K562 (cell line): ENCODE data around the gene ABHD10. TPM values are rescaled to one million over a fixed set of nuclear protein-coding genes. Genes with fewer than 3 reads are reported as not detected.

Source experiments
- ATAC-seq: fragments of 200-7000 bp; cut with Tn5 transposase; 3 replicates; pipeline ENCODE4 v1.9.1; 2020; ENCODE audit warnings: moderate library complexity
- BruUV-seq: library from RNA; stranded (reverse); fragments of 400-500 nt; replicated peaks from 2 replicates; lab custom pipeline; 2021; lab: Mats Ljungman, UMichigan
- CTCF ChIA-PET: fragments of 300-600 bp; formaldehyde crosslinking; extraction: SDS; loops from one replicate; lab custom pipeline; 2021; ENCODE audit warnings: low intra/inter-chr PET ratio; lab: Yijun Ruan, JAX
- POLR2A ChIA-PET: fragments of 300-600, 350-650 bp; sonication (Branson Sonifier 250); formaldehyde crosslinking; extraction: SDS; loops from one replicate; lab custom pipeline; 2021; ENCODE audit warnings: antibody characterized with exemption, inconsistent platforms; lab: Yijun Ruan, JAX
- DNase-seq, 4 experiments: peaks; one replicate each; pipeline versions ENCODE4 v3.0.0 to v3.0.0-alpha.2; 2011 to 2018; ENCODE audit warnings: low spot score in 3 of 4, mixed read lengths in 3 of 4; ENCODE audit errors: extremely low read depth in 1 of 4
- FAIRE-seq: peaks from 2 replicates; lab custom pipeline; 2011; peaks lifted over from hg19 to GRCh38; lab: Jason Lieb, UNC
- H2AFZ ChIP-seq: 2 replicates; pipeline ENCODE4 v1.6.0; 2011; ENCODE audit warnings: low read depth, low read length, control low read depth, inconsistent platforms
- H3K27ac ChIP-seq: fragments of 200-600 bp; 3 replicates; pipeline ENCODE4 v1.8.0; 2011; ENCODE audit warnings: low read depth, mild to moderate bottlenecking, control low read depth, inconsistent platforms, low read length, moderate library complexity, mixed read lengths; ENCODE audit errors: extremely low read depth
- H3K27me3 ChIP-seq, 2 experiments: fragments of 300-600 bp in 1 of 2; 2 replicates in 1 of 2; 3 replicates in 1 of 2; pipeline versions ENCODE4 v1.6.0 to v1.8.0; 2011; ENCODE audit warnings: inconsistent platforms in 2 of 2, low read length in 2 of 2, mild to moderate bottlenecking in 1 of 2, mixed read lengths in 1 of 2, moderate library complexity in 1 of 2; ENCODE audit not compliant: control insufficient read depth in 2 of 2, insufficient read depth in 2 of 2
- H3K36me3 ChIP-seq: fragments of 300-600 bp; 3 replicates; pipeline ENCODE4 v1.8.0; 2011; ENCODE audit warnings: mild to moderate bottlenecking, low read length, inconsistent platforms; ENCODE audit not compliant: control insufficient read depth, insufficient read depth
- H3K4me1 ChIP-seq, 2 experiments: fragments of 200-600 bp in 1 of 2; replicated peaks in 1 of 2; 2 replicates in 1 of 2; 3 replicates in 1 of 2; pipeline versions ENCODE4 v1.5.1 to v1.8.0; 2011; ENCODE audit warnings: inconsistent platforms in 2 of 2, low read length in 2 of 2, mild to moderate bottlenecking in 1 of 2, mixed read lengths in 1 of 2, moderate library complexity in 1 of 2; ENCODE audit not compliant: control insufficient read depth in 2 of 2, insufficient read depth in 2 of 2
- H3K4me2 ChIP-seq: 2 replicates; pipeline ENCODE4 v1.6.1; 2011; ENCODE audit warnings: low read length, control low read depth, inconsistent platforms, mixed read lengths; ENCODE audit not compliant: insufficient read depth
- H3K4me3 ChIP-seq: fragments of 200-600 bp; sonication (generic), shearing (Covaris generic); 2 replicates; pipeline ENCODE4 v1.5.1; 2016; ENCODE audit warnings: control low read depth, inconsistent platforms
- H3K79me2 ChIP-seq: fragments of 200-600 bp; 3 replicates; pipeline ENCODE4 v1.8.0; 2011; ENCODE audit warnings: low read length, inconsistent platforms; ENCODE audit not compliant: control insufficient read depth, insufficient read depth
- H3K9ac ChIP-seq, 2 experiments: 2 replicates each; pipeline versions ENCODE4 v1.6.0 to v1.6.1; 2011; ENCODE audit warnings: low read depth in 2 of 2, low read length in 2 of 2, control low read depth in 1 of 2, inconsistent platforms in 1 of 2, mild to moderate bottlenecking in 1 of 2, mixed read lengths in 1 of 2; ENCODE audit not compliant: insufficient read depth in 1 of 2
- H3K9me1 ChIP-seq: one replicate; pipeline ENCODE4 v1.6.0; 2011; ENCODE audit warnings: inconsistent platforms, mild to moderate bottlenecking, low read length, moderate library complexity; ENCODE audit not compliant: control insufficient read depth, insufficient read depth
- H3K9me3 ChIP-seq: replicated peaks from 2 replicates; pipeline ENCODE4 v1.5.1; 2011; ENCODE audit warnings: low read depth, low read length, inconsistent platforms; ENCODE audit not compliant: control insufficient read depth, insufficient read depth
- H4K20me1 ChIP-seq: replicated peaks from 2 replicates; pipeline ENCODE4 v1.6.1; 2011; ENCODE audit warnings: low read length, inconsistent platforms, mixed read lengths; ENCODE audit not compliant: control insufficient read depth, insufficient read depth
- ARID2 ChIP-seq: fragments of 450-650 bp; IDR thresholded peaks from 2 replicates; pipeline ENCODE4 v1.6.1; 2017; ENCODE audit warnings: antibody characterized with exemption, mild to moderate bottlenecking
- ATF7 ChIP-seq: fragments of 450-650 bp; IDR thresholded peaks from 2 replicates; pipeline ENCODE4 v1.7.1; 2014; ENCODE audit warnings: mild to moderate bottlenecking, moderate library complexity
- C11orf30 ChIP-seq: fragments of 450-650 bp; IDR thresholded peaks from 2 replicates; pipeline ENCODE4 v1.6.1; 2016; ENCODE audit warnings: low read depth, mild to moderate bottlenecking
- FOS ChIP-seq: IDR thresholded peaks from 3 replicates; pipeline ENCODE4 v1.6.1; 2011; ENCODE audit not compliant: insufficient read length; ENCODE audit errors: extremely low read depth
- FOXP1 ChIP-seq: sonication (generic); formaldehyde crosslinking; IDR thresholded peaks from 2 replicates; pipeline ENCODE4 v1.8.0; 2022; ENCODE audit warnings: mild to moderate bottlenecking, missing genetic modification reagents
- ILK ChIP-seq: fragments of 450-650 bp; IDR thresholded peaks from 2 replicates; pipeline ENCODE4 v1.6.1; 2016; ENCODE audit warnings: missing genetic modification characterization, low read depth, mild to moderate bottlenecking, missing compliant biosample characterization, moderate library complexity, borderline replicate concordance
- LARP7 ChIP-seq: fragments of 450-650 bp; IDR thresholded peaks from 2 replicates; pipeline ENCODE4 v1.6.1; 2016
- LEF1 ChIP-seq: fragments of 450-650 bp; IDR thresholded peaks from 2 replicates; pipeline ENCODE4 v1.6.1; 2016; ENCODE audit warnings: mild to moderate bottlenecking
- MYNN ChIP-seq, 2 experiments: sonication (generic); formaldehyde crosslinking in 1 of 2; IDR thresholded peaks; 2 replicates each; pipeline versions ENCODE4 v1.5.0 to v1.6.1; 2016 to 2020; ENCODE audit warnings: antibody characterized with exemption in 1 of 2, missing genetic modification reagents in 1 of 2
- PURB ChIP-seq: sonication (generic); formaldehyde crosslinking; IDR thresholded peaks from 2 replicates; pipeline ENCODE4 v1.9.0; 2021; ENCODE audit warnings: low read depth, mild to moderate bottlenecking, missing genetic modification reagents
- RAD51 ChIP-seq: fragments of 450-650 bp; IDR thresholded peaks from 2 replicates; pipeline ENCODE4 v1.7.1; 2016; ENCODE audit warnings: low read depth, mild to moderate bottlenecking, borderline replicate concordance
- SIN3B ChIP-seq: fragments of 450-650 bp; IDR thresholded peaks from 2 replicates; pipeline ENCODE4 v1.6.1; 2017; ENCODE audit warnings: low read depth, mild to moderate bottlenecking, moderate library complexity
- TBP ChIP-seq: optimal IDR thresholded peaks from 2 replicates; pipeline ENCODE3; 2011; ENCODE audit warnings: low read depth, low read length, improper control_type of control experiment
- ZNF232 ChIP-seq: sonication (generic); formaldehyde crosslinking; IDR thresholded peaks from 2 replicates; pipeline ENCODE4 v1.8.0; 2022; ENCODE audit warnings: mild to moderate bottlenecking, missing genetic modification reagents
- ZNF282 ChIP-seq: sonication (generic); formaldehyde crosslinking; IDR thresholded peaks from 2 replicates; pipeline ENCODE4 v1.8.1; 2023; ENCODE audit warnings: missing genetic modification reagents
- in situ Hi-C: fragments of 300-500 bp; cut with MboI; formaldehyde crosslinking; loops from 4 replicates; pipeline ENCODE4 v1.15.0; 2018; ENCODE audit warnings: inconsistent platforms, mixed read lengths
- intact Hi-C: fragments of 100-400 bp; cut with micrococcal nuclease; formaldehyde crosslinking; loops from 2 replicates; pipeline ENCODE4 v1.14.2; 2022
- polyA plus RNA-seq, 8 experiments: library from polyadenylated mRNA; depleted of rRNA in 4 of 8; stranded (reverse) in 5 of 8; unstranded in 3 of 8; fragments of >200 nt; fragmentation: Nextera tagmentation in 2 of 8; fragmentation: Illumina TruSeq in 1 of 8; extraction: Ambion mirVana in 2 of 8; extraction: Trizol in 1 of 8; gene quantifications; 2 replicates each; pipeline versions ENCODE4 v1.2.1 to v1.2.3, GENCODE V29; 2011 to 2014; ENCODE audit warnings: inconsistent platforms in 1 of 8, missing spikeins in 1 of 8
- total RNA-seq, 7 experiments: library from RNA; depleted of rRNA in 6 of 7; stranded (reverse); fragments of >200 nt in 6 of 7; fragmentation: Illumina TruSeq in 2 of 7; extraction: Trizol in 2 of 7; gene quantifications; 2 replicates each; pipeline versions ENCODE4 v1.2.1 to v1.2.3, GENCODE V29; 2011 to 2021; ENCODE audit warnings: low replicate concordance in 1 of 7
- TF ChIP-seq, protein P1 (sequence below): fragments of 450-650 bp; IDR thresholded peaks from 2 replicates; pipeline ENCODE4 v1.6.1; 2017; ENCODE audit warnings: mild to moderate bottlenecking, moderate library complexity

ABHD10 gene
- total and polyA plus RNA-seq, 9 of the 15 experiments (the other 6 are each of a cell fraction or from before 2014, with no cell fraction given) = 6.1 to 29.5 (median 11.5) TPM

- no peaks in the 10 kb centered on the region for H3K9me3 ChIP-seq
- intact Hi-C loops = no loop called here
- H3K27ac ChIP-seq = no peak overlapping the region
- in situ Hi-C loops = no loop called here
- no peak overlapping the region for H3K4me3 ChIP-seq
- no peaks in the 10 kb centered on the region for H4K20me1 ChIP-seq
- FAIRE-seq (no peak), ATAC-seq (no peak), DNase-seq (no peak)
- ChIA-PET POLR2A (no interaction called here), CTCF (no interaction called here)
- no TSS peak for BruUV-seq
- H3K27me3 ChIP-seq = no peaks in the 10 kb centered on the region; a peak in 1 of 5 replicates
- H3K36me3 ChIP-seq = no peaks in the 10 kb centered on the region
- TF ChIP-seq LEF1 (no peak), RAD51 (no peak), ZNF232 (CRISPR knock-in tag) (no peak), LARP7 (no peak), ARID2 (no peak), ZNF282 (no peak), TBP (no peak), ATF7 (no peak), FOS (no peak), MYNN (IDR thresholded peaks at IDR 0.05) (no peak), MYNN (CRISPR knock-in tag; IDR thresholded peaks at IDR 0.05) (no peak), FOXP1 (no peak), ILK (tag) (no peak), C11orf30 (no peak), SIN3B (no peak), PURB (no peak)
- TF ChIP-seq, protein P1, sequence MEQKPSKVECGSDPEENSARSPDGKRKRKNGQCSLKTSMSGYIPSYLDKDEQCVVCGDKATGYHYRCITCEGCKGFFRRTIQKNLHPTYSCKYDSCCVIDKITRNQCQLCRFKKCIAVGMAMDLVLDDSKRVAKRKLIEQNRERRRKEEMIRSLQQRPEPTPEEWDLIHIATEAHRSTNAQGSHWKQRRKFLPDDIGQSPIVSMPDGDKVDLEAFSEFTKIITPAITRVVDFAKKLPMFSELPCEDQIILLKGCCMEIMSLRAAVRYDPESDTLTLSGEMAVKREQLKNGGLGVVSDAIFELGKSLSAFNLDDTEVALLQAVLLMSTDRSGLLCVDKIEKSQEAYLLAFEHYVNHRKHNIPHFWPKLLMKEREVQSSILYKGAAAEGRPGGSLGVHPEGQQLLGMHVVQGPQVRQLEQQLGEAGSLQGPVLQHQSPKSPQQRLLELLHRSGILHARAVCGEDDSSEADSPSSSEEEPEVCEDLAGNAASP = no peak
- H3K4me2 ChIP-seq = no peak overlapping the region
- H3K9me1 ChIP-seq = no peaks in the 10 kb centered on the region
- no peak overlapping the region for H2AFZ ChIP-seq
- H3K79me2 ChIP-seq = no peaks in the 10 kb centered on the region
- no peaks in the 10 kb centered on the region for H3K4me1 ChIP-seq
- no peak overlapping the region for H3K9ac ChIP-seq
Observed at GRCh38 chr3:112041321-112041720, 62.5 kb downstream of the ABHD10 start.
